ENCODE measurements around the gene DSCAML1.
"Not testable (repeated sequence)": the region's sequence is repeated elsewhere in the genome, so short reads cannot be mapped to it uniquely, and the experiment has no call there.

The DSCAML1 gene

GRCh38 chr11:117458275-117459122, 338.5 kb downstream of the DSCAML1 start:
- DNase-seq: no peak

GRCh38 chr11:117457835-117458234, 339.2 kb downstream of the DSCAML1 start:
- no peak for DNase-seq

- DNase-seq: no peak
Observed at GRCh38 chr11:117457031-117457785, 339.8 kb downstream of the DSCAML1 start.

GRCh38 chr11:117456721-117457029, 340.3 kb downstream of the DSCAML1 start:
- not testable (repeated sequence) for DNase-seq

GRCh38 chr11:117456027-117456720, 340.8 kb downstream of the DSCAML1 start:
- no peak for DNase-seq

DNA sequence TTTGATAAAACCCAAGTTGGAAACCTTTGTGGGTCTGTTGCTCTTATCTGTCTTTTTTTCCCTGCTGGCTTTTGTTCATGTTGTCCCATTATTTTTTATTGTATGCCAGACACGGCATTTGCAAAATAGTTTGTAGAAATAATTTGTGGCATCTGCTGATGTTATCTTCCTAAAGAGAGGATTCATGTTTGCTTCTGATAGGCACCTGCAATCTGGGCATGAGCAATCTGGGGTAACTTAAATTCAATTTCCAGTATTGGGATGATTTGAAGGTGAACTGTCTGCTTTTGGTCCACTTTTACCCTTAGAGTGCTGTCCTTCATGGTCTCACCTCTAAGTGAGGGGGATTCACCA, 342.5 kb downstream of the DSCAML1 start:
- DNase-seq: no peak

GRCh38 chr11:117453886-117454563, 343.0 kb downstream of the DSCAML1 start:
- DNase-seq: no peak

DNA sequence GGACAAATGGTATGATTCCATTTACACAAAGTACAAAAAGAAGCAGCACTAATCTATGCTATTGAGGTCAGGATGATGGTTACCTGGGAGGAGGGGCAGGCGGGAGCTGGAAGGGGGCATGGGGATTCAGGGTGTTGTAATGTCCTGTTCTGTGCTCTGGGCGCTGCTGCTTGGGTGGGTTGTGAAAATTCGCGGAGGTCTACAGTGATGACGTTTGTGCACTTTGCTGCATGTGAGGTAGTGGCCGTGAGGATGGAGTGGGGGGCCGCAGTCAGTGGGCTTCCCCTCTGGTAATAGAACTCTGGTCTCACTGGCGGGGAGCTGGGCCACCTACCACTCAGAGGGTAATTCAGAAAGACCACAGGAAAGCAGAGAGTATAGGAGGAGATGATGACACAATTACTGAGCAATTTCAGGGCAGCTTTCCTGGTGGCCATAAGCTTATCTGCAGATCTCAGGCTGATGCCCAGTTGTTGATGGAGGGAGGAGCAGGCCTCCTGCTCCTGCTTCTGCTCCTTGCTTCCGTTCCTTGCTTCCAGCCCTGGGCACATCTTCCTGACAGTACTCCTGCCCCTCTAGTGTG, 347.8 kb downstream of the DSCAML1 start:
- DNase-seq: no peak

DNA sequence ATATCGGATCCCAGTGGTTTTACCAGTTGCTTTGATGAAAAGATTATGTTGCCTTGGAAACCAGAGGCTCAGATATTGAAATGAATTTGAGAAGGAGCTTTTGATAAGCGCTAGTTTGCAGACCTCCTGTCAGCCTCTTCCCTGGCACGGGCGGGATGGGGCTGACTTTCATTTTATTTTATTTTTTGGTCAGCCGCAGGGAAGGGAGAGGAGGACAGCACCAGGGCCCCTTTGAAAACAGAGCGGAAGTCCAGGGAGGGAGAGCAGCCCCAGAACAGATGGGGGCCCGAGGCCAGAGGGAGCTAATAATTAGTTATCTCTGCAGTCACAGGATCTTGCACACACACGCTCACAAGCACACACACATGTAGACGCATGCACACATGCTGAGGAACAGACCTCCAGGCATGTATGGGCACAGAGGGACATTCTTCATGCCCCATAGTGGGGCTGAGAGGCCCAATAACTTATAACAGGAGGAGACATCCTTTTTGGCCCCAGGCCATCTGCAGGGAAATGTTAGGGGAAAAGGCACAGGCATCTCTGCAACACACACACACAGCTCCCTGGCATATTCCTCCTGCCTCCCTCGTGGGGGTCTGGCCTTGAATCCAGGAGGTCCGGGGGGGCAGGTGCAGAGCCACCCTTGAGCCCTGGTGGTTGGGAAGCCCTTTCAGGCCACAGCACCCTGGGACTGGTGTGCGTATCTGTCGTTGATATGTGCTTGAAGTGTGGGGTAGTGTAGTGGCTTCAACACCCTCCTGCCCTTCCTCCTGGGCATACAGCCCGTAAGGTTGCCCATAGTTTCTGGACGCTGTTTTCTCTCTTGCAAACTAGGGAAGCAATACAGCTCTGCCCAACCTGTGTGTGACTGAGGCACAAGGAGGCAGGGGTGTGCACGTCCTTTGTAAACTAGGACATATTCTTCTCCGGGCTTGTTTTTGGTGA, 352.0 kb downstream of the DSCAML1 start:
- no peak for DNase-seq

- DNase-seq: no peak
Observed at GRCh38 chr11:117444256-117444655, 352.8 kb downstream of the DSCAML1 start.

DNA sequence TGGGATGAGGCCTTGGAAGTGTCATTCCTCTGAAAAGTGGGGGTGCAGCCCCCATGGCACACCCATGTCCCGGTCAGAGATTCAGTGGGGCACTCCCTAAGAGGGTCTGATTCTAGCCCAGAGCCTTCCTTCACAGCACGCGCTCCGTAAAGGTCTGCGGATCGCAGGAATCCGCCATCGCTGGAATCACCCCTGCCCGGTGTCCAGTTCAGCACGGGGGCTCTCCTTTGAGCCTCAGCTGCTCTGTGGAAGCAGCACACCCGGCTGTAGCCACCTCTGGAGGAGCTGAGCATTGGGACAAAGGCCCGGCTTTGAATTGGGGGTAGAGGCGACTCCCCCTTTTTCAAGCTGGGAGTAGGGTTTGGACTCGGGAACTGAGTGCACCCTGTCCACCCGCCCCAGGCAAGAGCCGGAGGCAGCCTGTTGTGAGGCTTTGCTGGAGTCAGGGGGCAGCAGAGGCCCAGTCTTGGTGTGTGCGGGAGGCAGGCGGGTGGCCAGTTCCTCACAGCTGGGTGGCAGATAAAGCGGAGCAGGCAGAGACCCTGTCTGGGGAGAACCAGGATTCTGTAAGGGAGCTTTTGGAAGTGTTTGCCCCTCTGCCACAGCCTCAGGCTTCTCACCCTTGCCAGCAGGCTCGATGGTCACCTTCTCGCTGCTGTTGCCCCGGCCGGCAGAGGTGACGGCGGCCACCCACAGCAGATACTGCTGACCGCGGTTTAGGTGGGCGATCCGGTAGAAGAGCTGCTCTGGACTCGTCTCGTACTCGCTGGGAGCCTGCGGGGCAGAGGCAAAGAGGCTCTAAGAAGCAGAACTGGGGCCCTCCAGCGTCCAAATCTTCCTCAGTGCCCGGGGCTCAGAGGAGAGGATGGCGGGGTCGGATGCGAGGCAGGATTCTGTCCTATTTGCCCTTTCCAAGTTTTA, 353.5 kb downstream of the DSCAML1 start:
- no peak for DNase-seq

GRCh38 chr11:117442869-117443239, 354.2 kb downstream of the DSCAML1 start:
- DNase-seq: no peak

DNA sequence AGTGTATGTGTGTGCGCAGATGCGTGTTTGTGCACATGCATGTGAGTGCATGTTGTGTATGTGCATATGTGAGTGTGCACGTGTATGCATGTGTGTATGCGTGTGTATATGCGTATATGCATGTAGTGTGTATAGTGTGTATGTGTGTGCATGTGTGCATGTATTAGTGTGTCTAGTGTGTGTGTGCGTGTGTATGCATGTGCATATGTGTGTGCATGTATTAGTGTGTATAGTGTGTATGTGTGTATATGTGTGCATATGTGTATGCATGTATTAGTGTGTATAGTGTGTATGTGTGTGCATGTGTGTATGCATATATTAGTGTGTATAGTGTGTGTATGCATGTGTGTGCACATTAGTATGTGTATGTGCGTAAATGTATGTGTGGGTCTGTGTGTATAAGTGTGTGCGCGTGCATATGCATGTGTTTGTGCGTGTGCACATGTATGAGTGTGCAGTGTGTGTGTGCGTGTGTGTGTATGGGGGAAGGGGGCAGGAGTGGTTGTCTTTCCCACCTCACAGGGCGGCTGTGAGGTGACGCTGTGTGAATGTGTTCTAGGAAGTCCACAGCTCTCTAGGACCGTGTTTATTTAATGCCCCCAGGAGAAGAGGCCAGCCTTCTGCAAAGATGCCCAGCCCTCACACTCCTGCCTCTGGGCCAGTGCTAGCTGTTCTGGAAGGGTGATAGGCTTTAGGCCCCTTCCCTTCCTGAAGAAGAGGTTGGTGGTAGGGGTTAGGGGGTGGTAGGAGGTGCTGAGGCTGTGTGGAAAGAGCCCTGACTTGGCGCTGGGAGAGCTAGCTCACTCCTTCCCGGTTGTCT, 354.8 kb downstream of the DSCAML1 start:
- no peak for DNase-seq

DNA sequence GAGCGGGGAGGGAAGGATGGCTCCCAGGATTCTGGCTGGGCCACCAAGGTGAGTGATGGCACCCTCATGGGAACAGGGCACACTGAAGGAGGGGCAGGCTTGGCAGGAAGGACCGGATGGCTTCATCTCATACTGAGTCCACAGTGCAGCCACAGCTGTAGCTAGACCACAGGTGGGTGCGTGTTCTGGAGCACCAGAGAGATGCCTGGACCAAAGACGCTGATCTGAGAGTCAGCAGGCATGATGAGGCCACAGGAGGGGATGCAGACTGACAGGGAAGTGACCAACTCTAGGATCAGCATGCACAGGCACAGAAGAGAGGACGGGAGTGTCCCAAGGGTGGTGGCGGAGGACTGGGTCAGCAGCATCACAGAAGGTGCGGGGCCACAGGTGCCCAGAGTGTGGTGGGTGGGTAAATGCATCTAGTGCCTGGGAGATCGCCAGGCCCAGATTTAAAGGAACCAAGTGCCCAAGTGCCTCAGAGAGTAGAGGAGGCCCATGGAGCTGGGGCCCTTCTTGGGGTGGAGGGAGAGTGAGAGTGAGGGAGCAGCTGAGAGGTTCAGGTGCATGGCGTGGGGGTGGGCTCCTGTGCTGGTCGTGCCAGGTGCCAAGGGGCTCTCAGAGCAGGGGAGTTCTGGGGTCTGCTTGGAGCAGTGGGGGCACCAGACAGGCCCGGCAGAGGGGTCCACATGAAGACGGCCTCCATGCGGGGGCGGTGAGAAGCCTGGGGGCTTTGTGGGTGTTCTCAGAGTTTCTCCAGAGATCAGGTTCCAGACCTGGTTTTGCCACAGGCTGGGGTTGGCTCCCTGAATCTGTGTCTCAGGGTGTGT, 355.7 kb downstream of the DSCAML1 start:
- no peak for DNase-seq

GRCh38 chr11:117440258-117440657, 356.8 kb downstream of the DSCAML1 start:
- DNase-seq: no peak

DNA sequence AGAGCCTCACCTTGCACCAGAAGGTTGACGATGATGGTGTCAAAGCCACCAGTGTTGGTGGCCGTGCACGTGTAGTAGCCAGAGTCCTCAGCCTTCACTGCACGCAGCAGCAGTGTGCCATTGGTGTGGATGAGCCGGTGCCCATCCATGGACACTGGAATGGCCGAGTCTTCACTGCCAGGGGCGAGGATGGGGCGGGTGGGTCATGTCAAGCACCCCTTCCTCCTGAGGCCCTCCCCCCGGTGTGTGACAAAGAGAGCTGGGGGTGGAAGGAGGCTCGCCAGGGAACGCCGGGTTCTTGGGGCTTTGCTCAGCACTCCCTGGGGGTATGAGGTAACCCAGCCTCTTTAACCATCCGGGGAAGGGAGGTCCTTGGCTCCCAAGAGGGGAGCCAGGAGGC, 357.8 kb downstream of the DSCAML1 start:
- DNase-seq: no peak

DNA sequence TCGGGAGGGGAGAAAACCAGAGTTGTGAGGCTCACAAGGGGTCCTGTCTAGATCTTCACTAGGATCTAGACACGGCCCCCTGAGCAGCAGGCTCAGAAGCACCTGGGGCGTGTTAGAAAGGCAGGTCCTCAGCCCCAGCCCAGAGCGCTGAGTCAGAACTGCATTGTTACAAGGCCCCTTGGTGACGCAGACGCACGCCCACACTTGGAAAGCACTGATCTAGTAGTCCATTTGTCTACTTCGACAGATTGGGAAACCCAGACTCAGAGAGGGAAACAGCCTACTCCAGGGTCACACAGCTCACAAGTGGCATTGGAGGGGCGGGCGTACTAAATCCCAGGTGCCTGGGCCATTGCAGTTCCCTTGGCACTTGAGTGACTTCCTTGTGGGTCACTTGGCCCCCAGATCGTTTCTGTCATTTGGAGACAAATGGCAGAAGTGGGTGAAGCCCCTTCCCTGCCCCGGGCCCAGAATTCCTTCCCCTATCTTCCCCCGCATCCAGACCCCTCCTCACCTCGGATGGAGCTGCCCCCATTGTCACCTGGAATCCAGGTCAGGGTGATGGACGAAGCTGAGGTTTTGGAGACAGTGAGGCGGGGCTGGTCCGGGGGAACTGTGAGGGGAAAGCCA, 358.5 kb downstream of the DSCAML1 start:
- DNase-seq: no peak

GRCh38 chr11:117437791-117438130, 359.3 kb downstream of the DSCAML1 start:
- no peak for DNase-seq

Data from CD4-positive, alpha-beta T cell treated with Interleukin-10 for 1 hour (primary cell).